22Rv1 (cell line): ENCODE data around the gene VARS2.

Source experiments
- H3K27ac ChIP-seq: fragments of 450-650 bp; 2 replicates; pipeline ENCODE4 v1.5.1; 2017
- CTCF ChIP-seq: fragments of 450-650 bp; IDR thresholded peaks from 2 replicates; pipeline ENCODE4 v1.5.1; 2017; ENCODE audit warnings: mild to moderate bottlenecking
- ZFX ChIP-seq: fragments of 450-650 bp; IDR thresholded peaks from 2 replicates; pipeline ENCODE4 v1.6.1; 2017; ENCODE audit warnings: antibody characterized with exemption, borderline replicate concordance

VARS2 gene

GRCh38 chr6:30882204-30882758 is 31.8 kb upstream of the VARS2 start:
- TF ChIP-seq CTCF (no peak), ZFX (no peak)
- H3K27ac ChIP-seq: peak overlapping the region; percentile 98

- peak overlapping the region; percentile 98 for H3K27ac ChIP-seq
- TF ChIP-seq CTCF (no peak), ZFX (no peak)
Measured at GRCh38 chr6:30882759-30883684, 31.0 kb upstream of the VARS2 start.

- H3K27ac ChIP-seq: peak within 1 kb of the TSS; percentile 98
- no peak for TF ChIP-seq CTCF
- TF ChIP-seq ZFX: no peak
Measured at GRCh38 chr6:30883685-30884520, 30.1 kb upstream of the VARS2 start, which contains the start of gene DDR1. Gene DDR1 (plus strand): TSS chr6:30884519. CDS start chr6:30888730, 4,211 bp downstream.

- TF ChIP-seq CTCF (no peak), ZFX (no peak)
- H3K27ac ChIP-seq: peak overlapping the region; percentile 98
Measured at GRCh38 chr6:30884521-30885480, 29.2 kb upstream of the VARS2 start.

- peak overlapping the region; percentile 98 for H3K27ac ChIP-seq
- no peak for TF ChIP-seq ZFX
- no peak for TF ChIP-seq CTCF
Measured at GRCh38 chr6:30885481-30885998, 28.5 kb upstream of the VARS2 start.
